ENCODE data around the gene SEZ6L. TPM values are rescaled to one million over a fixed set of nuclear protein-coding genes. Genes with fewer than 3 reads are reported as not detected.

The SEZ6L gene
- total RNA-seq, 1 donor from 2014 or later: 1.2 TPM

DNA sequence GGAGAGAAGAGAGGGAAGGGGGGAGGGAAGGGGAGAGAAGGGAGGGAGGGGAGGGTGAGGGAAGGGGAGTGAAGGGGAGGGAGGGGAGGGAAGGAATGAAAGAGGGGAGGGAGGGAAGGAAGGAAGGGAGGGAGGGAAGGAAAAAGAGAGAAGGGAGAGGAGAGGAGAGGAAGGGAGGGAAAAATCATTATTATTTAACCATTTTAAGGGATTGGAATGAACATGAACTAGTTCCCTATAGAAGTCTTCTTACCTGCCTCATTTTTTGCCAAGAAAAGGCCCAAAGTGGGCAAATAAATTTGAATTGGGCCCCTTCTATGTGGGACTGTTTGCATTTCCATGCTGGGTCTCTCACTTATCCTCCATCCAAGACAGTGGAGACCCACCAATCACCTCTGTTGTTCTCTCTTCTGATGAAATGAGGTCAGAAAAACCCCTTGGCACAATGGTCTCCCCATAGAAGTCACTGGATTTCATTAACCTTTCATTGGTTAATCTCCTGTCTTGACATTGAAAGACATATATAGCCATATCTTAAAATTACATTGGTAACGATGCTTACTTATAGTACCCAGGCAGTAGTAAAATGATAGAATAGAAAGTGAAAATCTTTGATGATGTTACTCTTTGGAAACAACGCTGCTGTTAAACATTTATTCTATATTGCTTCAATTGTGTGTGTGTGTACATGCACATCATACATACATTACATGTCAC, 179.7 kb downstream of the SEZ6L start:
- TF ChIP-seq, protein P1, sequence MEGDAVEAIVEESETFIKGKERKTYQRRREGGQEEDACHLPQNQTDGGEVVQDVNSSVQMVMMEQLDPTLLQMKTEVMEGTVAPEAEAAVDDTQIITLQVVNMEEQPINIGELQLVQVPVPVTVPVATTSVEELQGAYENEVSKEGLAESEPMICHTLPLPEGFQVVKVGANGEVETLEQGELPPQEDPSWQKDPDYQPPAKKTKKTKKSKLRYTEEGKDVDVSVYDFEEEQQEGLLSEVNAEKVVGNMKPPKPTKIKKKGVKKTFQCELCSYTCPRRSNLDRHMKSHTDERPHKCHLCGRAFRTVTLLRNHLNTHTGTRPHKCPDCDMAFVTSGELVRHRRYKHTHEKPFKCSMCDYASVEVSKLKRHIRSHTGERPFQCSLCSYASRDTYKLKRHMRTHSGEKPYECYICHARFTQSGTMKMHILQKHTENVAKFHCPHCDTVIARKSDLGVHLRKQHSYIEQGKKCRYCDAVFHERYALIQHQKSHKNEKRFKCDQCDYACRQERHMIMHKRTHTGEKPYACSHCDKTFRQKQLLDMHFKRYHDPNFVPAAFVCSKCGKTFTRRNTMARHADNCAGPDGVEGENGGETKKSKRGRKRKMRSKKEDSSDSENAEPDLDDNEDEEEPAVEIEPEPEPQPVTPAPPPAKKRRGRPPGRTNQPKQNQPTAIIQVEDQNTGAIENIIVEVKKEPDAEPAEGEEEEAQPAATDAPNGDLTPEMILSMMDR (IDR thresholded peaks at IDR 0.05; ENCODE audit: unreplicated experiment): no peak
- no peak overlapping the region for H3K27ac Mint-ChIP-seq (ENCODE audit: unreplicated experiment)
- no peaks in the 10 kb centered on the region for H3K9me3 Mint-ChIP-seq (ENCODE audit: unreplicated experiment)
- H3K4me3 Mint-ChIP-seq (ENCODE audit: unreplicated experiment): no peak overlapping the region
- no peaks in the 10 kb centered on the region for H3K36me3 Mint-ChIP-seq (ENCODE audit: low read depth, unreplicated experiment)
- H3K27me3 Mint-ChIP-seq (ENCODE audit: unreplicated experiment): no peaks in the 10 kb centered on the region
- DNase-seq (ENCODE audit: low spot score): no peak
- H3K4me1 Mint-ChIP-seq (ENCODE audit: unreplicated experiment): no peaks in the 10 kb centered on the region

DNA sequence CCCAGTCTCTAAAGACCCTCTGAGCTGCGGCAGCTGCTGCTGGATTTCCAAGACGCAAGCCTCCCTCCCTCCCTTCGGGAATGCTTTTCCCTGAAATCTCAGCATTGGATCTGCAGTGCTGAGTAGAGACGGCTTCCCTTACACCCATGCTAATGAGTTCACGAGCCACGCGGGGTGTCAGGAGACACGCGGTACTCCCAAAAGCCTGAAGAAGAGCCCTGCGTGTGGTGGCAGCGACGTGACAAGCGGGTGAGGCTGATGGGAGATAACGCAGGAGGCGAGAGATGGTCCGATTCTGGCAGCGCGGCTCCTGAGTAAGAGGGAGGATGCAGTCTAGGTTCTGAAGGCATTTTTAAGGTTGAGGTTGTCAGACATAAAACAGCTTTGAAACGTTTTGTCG, 185.4 kb downstream of the SEZ6L start:
- Mint-ChIP-seq H3K36me3 (ENCODE audit: low read depth, unreplicated experiment) (no peaks in the 10 kb centered on the region), H3K9me3 (ENCODE audit: unreplicated experiment) (no peaks in the 10 kb centered on the region), H3K4me3 (ENCODE audit: unreplicated experiment) (no peak overlapping the region), H3K4me1 (ENCODE audit: unreplicated experiment) (no peaks in the 10 kb centered on the region), H3K27ac (ENCODE audit: unreplicated experiment) (no peak overlapping the region), H3K27me3 (ENCODE audit: unreplicated experiment) (no peaks in the 10 kb centered on the region)
- DNase-seq (ENCODE audit: low spot score): no peak
- TF ChIP-seq, protein P1 (IDR thresholded peaks at IDR 0.05; ENCODE audit: unreplicated experiment): no peak

DNA sequence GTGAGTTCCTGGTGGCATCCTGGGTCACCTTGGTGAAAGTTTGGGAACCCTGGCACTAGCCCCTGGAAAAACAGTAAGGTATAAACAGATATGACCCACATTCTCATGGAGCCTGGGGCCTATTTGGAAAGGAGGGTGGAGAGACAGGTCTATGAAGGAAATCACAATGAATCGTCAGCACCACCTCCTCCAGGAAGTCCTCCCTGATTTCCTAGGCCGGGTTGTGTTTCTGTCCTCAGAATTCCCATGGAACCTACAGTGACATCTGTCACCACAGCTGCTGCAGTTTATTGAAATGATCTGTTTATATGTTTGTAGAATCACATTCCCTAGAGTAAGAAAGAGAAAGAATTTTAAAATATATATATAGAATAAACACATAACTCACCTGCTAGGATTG, 188.0 kb downstream of the SEZ6L start:
- DNase-seq (ENCODE audit: low spot score): no peak
- TF ChIP-seq, protein P1 (IDR thresholded peaks at IDR 0.05; ENCODE audit: unreplicated experiment): no peak
- Mint-ChIP-seq H3K27me3 (ENCODE audit: unreplicated experiment) (no peaks in the 10 kb centered on the region), H3K36me3 (ENCODE audit: low read depth, unreplicated experiment) (no peaks in the 10 kb centered on the region), H3K27ac (ENCODE audit: unreplicated experiment) (no peak overlapping the region), H3K4me3 (ENCODE audit: unreplicated experiment) (no peak overlapping the region), H3K9me3 (ENCODE audit: unreplicated experiment) (no peaks in the 10 kb centered on the region), H3K4me1 (ENCODE audit: unreplicated experiment) (no peaks in the 10 kb centered on the region)

DNA sequence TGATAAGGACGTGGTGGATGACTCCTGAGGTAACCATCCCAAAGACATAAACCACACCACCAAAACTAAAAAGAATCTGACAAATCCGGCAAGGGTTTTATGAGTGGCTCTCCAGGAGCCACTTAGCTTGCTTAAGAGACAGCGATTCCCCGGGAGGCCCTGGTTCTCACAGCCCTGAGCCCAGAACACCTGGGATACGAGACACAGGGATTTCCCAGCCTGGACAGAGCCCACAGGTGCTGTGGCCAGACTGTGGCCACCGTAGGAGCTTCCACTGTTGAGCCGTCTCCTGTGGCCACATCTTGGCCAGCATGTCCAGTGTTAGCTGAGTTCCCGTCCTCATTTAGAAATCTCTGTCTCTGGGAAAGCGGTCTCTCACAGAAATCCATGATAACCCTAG, 188.6 kb downstream of the SEZ6L start:
- no peak overlapping the region for H3K4me3 Mint-ChIP-seq (ENCODE audit: unreplicated experiment)

DNA sequence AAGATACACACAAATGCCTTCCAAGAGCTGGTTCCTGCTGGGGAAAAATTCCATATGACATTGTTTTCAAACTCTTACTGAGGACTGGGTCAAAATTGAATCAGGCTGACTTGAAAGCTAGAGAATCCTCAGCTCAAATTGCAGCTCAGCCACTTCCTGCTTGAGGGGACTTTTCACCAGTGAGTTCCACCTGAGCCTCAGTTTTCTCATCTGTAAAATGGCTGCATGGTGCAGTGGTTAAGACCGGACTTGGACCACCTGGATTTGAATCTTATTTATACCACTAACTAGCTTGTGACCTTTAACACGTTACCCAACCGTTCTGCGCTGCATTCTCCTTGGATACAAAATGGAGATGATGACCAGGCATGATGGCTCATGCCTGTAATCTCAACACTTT, 189.9 kb downstream of the SEZ6L start:
- DNase-seq (ENCODE audit: low spot score): no peak
- H3K36me3 Mint-ChIP-seq (ENCODE audit: low read depth, unreplicated experiment): no peaks in the 10 kb centered on the region
- TF ChIP-seq, protein P1 (IDR thresholded peaks at IDR 0.05; ENCODE audit: unreplicated experiment): no peak
- H3K4me1 Mint-ChIP-seq (ENCODE audit: unreplicated experiment): no peaks in the 10 kb centered on the region
- H3K4me3 Mint-ChIP-seq (ENCODE audit: unreplicated experiment): no peak overlapping the region
- H3K27ac Mint-ChIP-seq (ENCODE audit: unreplicated experiment): no peak overlapping the region
- no peaks in the 10 kb centered on the region for H3K27me3 Mint-ChIP-seq (ENCODE audit: unreplicated experiment)
- no peaks in the 10 kb centered on the region for H3K9me3 Mint-ChIP-seq (ENCODE audit: unreplicated experiment)

More for the DNA sequence above, 188.6 kb downstream of the SEZ6L start:
- TF ChIP-seq, protein P1 (IDR thresholded peaks at IDR 0.05; ENCODE audit: unreplicated experiment): no peak
- no peak for DNase-seq (ENCODE audit: low spot score)
- H3K27me3 Mint-ChIP-seq (ENCODE audit: unreplicated experiment): no peaks in the 10 kb centered on the region
- no peaks in the 10 kb centered on the region for H3K36me3 Mint-ChIP-seq (ENCODE audit: low read depth, unreplicated experiment)
- H3K9me3 Mint-ChIP-seq (ENCODE audit: unreplicated experiment): no peaks in the 10 kb centered on the region
- no peak overlapping the region for H3K27ac Mint-ChIP-seq (ENCODE audit: unreplicated experiment)
- H3K4me1 Mint-ChIP-seq (ENCODE audit: unreplicated experiment): no peaks in the 10 kb centered on the region
